ENCODE data around the gene TRIM47. TPM values are rescaled to one million over a fixed set of nuclear protein-coding genes. Genes with fewer than 3 reads are reported as not detected.
A peak's percentile ranks its signal among the peaks of the same experiment; 100 is the strongest.
"Not testable (repeated sequence)": the region's sequence is repeated elsewhere in the genome, so short reads cannot be mapped to it uniquely, and the experiment has no call there.

The TRIM47 gene
- total RNA-seq, 4 donors from 2014 or later: 18.5 to 53.8 (median 29.6) TPM

DNA sequence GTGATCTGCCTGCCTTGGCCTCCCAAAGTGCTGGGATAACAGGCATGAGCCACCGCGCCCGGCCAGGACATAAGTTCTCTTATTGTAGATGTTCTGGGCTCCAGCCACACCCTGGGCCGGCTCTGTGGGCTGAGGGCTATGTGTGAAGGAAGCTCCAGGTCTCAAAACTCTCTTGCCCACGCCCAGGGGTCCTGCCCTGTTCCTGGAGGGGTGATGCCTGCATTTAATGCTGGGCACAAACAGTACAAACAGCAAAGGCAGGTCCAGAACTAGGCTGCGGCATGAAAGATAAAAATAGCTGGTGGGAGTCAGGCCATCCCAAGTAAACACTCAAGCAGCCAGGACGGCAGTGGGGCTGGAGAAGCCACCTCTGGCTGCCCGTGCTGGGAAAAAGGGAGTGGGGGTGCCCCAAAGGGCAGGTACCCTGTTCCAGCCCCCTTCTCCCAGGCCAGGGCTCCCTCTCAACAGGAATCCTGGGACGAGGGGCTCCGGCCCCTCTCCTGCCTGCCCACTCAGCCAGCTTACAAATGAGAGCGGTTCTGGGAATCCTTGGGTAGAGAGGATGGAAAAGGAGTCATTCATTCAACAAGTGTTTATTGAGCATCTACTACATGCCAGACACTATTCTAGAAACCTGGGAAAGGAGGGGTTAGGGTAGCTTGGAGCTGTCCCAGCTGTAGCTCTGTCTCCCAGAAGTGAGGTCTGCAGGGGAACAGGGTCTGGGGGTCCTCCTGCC lies 4.6 kb downstream of the TRIM47 start:
- ATAC-seq (ENCODE audit: low FRiP score): no peak
- TF ChIP-seq, protein P1, sequence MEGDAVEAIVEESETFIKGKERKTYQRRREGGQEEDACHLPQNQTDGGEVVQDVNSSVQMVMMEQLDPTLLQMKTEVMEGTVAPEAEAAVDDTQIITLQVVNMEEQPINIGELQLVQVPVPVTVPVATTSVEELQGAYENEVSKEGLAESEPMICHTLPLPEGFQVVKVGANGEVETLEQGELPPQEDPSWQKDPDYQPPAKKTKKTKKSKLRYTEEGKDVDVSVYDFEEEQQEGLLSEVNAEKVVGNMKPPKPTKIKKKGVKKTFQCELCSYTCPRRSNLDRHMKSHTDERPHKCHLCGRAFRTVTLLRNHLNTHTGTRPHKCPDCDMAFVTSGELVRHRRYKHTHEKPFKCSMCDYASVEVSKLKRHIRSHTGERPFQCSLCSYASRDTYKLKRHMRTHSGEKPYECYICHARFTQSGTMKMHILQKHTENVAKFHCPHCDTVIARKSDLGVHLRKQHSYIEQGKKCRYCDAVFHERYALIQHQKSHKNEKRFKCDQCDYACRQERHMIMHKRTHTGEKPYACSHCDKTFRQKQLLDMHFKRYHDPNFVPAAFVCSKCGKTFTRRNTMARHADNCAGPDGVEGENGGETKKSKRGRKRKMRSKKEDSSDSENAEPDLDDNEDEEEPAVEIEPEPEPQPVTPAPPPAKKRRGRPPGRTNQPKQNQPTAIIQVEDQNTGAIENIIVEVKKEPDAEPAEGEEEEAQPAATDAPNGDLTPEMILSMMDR (IDR thresholded peaks at IDR 0.05): no peak
- no peak for DNase-seq (ENCODE audit: low spot score)

DNA sequence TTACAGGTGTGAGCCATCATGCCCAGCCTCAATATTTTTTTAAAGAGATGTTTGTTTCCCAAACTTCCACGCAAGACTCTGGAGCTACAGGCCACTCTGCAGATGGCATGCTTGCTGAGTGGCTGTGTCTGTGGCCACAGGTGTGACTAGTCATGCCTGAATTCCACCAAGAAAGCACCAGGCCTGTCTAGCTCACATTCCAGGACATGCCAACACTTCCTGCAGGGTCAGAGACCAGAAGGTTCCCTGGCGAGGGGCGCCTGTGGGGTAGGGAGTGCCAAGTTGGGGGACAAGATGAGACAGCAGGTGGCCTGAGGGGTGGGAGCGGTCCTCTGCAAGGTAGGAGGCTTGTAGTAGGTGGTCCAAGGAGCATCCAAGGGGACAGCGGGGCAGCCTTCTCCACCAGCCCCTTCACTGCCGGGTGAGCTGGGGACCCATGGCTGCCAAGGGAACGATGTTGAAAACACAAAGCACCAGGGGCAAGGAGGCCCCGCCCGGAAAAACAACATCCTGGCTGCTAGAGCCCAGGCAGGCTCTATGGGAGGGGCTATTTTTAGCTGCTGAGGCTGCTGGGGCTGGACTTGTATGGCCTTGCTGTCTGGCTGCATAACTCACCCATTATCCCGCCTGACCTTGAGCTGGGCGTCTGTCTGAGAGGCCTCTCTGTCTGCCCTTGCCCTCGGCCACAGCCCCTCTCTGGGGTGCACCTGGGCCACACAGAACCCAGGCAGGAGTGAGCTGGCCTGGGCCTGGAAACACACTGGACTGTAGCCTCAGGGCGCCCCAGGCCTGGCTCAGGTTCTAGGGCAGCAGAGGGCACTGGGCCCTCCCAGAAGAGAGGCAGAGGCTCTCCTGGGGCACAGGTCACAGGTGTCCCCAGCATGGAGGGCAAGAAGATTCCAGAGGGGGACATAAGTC lies 5.7 kb downstream of the TRIM47 start:
- ATAC-seq (ENCODE audit: low FRiP score): peak; percentile 5
- TF ChIP-seq, protein P1 (IDR thresholded peaks at IDR 0.05): no peak
- no peak for DNase-seq (ENCODE audit: low spot score)

DNA sequence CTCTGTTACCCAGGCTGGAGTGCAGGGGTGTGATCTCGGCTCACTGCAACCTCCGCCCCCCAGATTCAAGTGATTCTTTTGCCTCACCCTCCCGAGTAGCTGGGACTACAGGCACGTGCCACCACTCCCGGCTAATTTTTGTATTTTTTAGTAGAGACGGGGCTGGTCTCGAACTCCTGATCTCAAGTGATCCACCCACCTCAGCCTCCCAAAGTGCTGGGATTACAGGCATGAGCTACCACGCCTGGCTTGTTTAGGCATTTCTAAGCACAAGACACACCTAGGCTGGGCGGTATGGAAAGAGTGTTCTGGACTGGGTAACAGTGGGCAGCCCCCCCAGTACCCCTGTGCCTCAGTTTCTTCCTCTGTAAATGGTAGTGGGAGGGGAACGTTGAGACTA lies 8.2 kb downstream of the TRIM47 start:
- not testable (repeated sequence) for ATAC-seq (ENCODE audit: low FRiP score); DNase-seq (ENCODE audit: low spot score)

DNA sequence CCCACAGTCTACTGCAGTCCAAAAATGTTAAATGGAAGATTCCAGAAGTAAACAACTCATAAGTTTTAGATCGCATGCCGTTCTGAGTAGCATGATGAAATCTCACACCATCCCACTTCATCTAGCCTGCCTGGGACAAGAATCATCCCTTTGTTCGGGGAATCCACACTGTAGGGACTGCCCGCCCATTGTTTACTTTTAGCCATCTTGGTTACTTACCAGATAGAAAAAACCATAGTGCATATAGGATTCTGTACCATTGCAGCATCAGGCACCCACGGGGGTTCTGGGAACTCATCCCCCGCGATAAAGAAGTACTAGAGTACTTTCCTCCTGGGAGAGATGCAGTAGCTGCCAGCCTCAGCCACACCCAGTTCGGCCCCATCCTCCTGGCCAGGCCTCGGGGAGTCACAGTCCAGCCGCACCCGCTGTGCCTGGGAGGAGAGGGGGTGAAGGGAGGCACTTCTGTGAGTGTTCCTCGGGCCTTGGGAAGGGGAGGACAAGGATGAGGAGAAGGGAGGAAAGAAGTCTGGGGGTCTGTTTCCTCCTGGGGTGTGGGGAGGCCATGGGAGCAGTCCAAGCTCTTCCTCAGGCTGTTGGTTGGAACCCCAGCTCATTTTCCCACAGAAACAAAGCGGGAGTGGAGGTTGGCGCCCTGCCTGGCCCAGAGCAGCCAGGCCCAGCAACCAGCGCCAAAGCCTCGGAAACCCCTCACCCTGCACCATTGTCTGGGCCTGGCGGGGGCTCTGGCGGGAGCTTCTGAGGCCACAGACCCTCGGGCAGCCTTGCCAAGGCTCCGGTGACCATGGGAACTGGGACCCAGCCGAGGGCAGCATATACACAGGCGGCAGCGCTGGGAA lies 8.9 kb downstream of the TRIM47 start:
- ATAC-seq (ENCODE audit: low FRiP score): peak; percentile 50
- DNase-seq (ENCODE audit: low spot score): no peak
- TF ChIP-seq, protein P1 (IDR thresholded peaks at IDR 0.05): no peak

DNA sequence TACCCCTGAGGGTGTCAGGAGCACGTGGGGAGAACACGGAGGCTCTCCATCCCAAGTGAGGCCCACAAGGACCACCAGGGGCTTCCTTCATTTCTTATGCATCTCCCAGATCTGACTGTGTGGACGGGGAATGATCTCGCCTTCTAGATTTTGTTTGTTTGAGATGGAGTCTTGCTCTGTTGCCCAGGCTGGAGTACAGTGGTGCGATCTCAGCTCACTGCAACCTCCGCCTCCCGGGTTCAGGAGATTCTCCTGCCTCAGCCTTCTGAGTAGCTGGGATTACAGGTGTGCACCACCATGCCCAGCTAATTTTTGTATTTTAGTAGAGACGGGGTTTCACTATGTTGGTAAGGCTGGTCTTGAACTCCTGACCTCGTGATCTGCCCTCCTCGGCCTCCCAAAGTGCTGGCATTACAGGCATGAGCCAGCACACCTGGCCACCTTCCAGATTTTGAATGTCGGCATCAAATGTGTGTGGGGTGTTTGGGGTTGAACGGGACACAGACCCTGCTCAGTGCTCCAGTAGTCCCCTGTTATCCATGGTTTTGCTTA lies 9.6 kb downstream of the TRIM47 start:
- not testable (repeated sequence) for DNase-seq (ENCODE audit: low spot score); ATAC-seq (ENCODE audit: low FRiP score)

DNA sequence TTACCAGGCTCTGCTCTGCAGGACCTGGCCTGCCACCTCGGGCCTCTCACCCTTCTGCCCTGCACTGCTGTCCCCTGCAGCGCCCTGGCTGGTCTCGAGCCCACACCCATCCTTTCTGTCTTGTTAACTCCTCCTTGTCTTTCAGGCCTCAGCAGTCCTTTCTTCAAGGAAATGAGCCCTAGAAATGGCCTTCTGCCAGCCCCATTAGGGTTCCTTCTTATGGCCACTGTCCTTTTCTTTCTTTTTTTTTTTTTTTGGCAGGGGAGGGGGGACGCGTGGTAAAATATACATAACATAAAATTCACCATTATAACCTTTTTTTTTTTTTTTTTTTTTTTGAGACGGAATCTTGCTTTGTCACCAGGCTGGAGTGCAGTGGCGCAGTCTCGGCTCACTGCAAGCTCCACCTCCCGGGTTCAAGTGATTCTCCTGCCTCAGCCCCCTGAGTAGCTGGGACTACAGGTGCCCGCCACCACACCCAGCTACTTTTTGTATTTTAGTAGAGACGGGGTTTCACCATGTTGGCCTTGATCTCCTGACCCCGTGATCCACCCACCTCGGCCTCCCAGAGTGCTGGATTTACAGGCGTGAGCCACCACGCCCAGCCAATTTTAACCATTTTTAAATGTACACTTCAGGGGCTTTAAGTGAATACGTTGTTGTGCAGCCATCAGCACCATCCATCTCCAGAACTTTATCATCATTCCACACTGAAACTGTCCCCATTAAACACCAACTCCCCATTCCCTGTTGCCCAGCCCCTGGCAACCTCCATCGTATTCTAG lies 12.8 kb downstream of the TRIM47 start:
- not testable (repeated sequence) for ATAC-seq (ENCODE audit: low FRiP score); DNase-seq (ENCODE audit: low spot score)

DNA sequence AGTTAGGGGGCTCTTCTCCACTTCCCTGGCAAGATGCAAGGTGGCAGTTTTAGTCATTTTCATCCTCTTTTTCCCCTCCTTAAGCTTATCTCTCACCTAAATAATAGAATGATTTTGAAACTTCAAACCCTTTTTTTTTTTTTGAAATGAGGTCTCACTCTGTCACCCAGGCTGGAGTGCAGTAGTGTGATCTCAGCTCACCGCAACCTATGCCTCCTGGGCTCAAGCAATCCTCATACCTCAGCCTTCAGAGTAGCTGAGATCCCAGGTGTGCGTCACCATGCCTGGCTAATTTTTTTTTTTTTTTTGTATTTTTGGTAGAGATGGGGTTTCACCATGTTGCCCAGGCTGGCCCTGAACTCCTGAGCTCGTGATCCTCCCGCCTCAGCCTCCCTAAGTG lies 13.5 kb downstream of the TRIM47 start:
- DNase-seq (ENCODE audit: low spot score); ATAC-seq (ENCODE audit: low FRiP score): not testable (repeated sequence)

DNA sequence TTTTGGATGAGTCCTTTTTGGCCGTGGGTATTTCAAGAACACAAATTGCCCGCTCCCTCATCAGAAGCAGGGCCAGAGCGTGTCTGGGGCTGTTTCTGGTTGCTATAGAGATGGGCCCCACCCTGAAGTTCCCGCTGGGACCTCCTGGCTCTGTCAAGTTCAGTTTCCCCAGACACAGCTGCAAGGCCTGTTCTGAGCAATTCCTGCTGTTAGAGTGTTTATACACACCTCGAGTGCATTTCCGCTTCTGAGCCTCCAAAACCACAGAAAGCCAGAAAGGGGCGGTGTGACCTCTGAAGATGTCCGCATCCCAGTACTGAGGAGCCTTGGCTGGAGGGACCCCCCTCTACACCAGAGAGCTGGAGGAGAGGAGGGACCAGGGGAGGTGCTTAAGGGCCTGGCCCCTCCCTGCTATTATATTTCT lies 13.9 kb downstream of the TRIM47 start:
- TF ChIP-seq, protein P1 (IDR thresholded peaks at IDR 0.05): no peak

More for the DNA sequence above, 13.9 kb downstream of the TRIM47 start:
- DNase-seq (ENCODE audit: low spot score) (no peak), ATAC-seq (ENCODE audit: low FRiP score) (no peak)
